HepG2 (cell line): ENCODE results near the gene FOXD2. TPM values are rescaled to one million over a fixed set of nuclear protein-coding genes. Genes with fewer than 3 reads are reported as not detected.

Source experiments
- ARNT2 ChIP-seq: sonication (generic); formaldehyde crosslinking; IDR thresholded peaks from 2 replicates; pipeline ENCODE4 v1.8.0; 2022; ENCODE audit warnings: mild to moderate bottlenecking, low read depth, missing genetic modification reagents, moderate library complexity
- CENPX ChIP-seq: sonication (generic); formaldehyde crosslinking; IDR thresholded peaks from 2 replicates; pipeline ENCODE4 v1.9.0; 2021; ENCODE audit warnings: mild to moderate bottlenecking, missing genetic modification reagents, moderate library complexity
- CSRNP2 ChIP-seq: sonication (generic); formaldehyde crosslinking; conservative IDR thresholded peaks from 2 replicates; pipeline ENCODE4 v1.8.0; 2022; ENCODE audit warnings: low read depth, missing genetic modification reagents
- DPF2 ChIP-seq: sonication (generic); formaldehyde crosslinking; IDR thresholded peaks from 2 replicates; pipeline ENCODE4 v1.4.0; 2020; ENCODE audit warnings: mild to moderate bottlenecking, low read depth, missing genetic modification reagents, borderline replicate concordance
- HNF4A ChIP-seq: sonication (generic); formaldehyde crosslinking; IDR thresholded peaks from 2 replicates; pipeline ENCODE4 v1.4.0; 2020; ENCODE audit warnings: missing genetic modification reagents
- HOXA5 ChIP-seq: sonication (generic); formaldehyde crosslinking; IDR thresholded peaks from 2 replicates; pipeline ENCODE4 v1.4.0; 2020; ENCODE audit warnings: missing genetic modification reagents
- ISX ChIP-seq: sonication (generic); formaldehyde crosslinking; conservative IDR thresholded peaks from 2 replicates; pipeline ENCODE4 v1.5.0; 2020; ENCODE audit warnings: missing genetic modification reagents
- KLF13 ChIP-seq: sonication (generic); formaldehyde crosslinking; IDR thresholded peaks from 2 replicates; pipeline ENCODE4 v1.4.0; 2020; ENCODE audit warnings: mild to moderate bottlenecking, missing genetic modification reagents
- LCORL ChIP-seq, 2 experiments: fragments of 450-650 bp in 1 of 2; sonication (generic) in 1 of 2; formaldehyde crosslinking in 1 of 2; IDR thresholded peaks; 2 replicates each; pipeline versions ENCODE4 v1.5.0 to v1.6.1; 2017 to 2020; ENCODE audit warnings: antibody characterized with exemption in 1 of 2, missing genetic modification reagents in 1 of 2
- MLLT10 ChIP-seq: sonication (generic); formaldehyde crosslinking; IDR thresholded peaks from 2 replicates; pipeline ENCODE4 v1.4.0; 2020; ENCODE audit warnings: missing genetic modification reagents
- NFKB2 ChIP-seq: sonication (generic); formaldehyde crosslinking; IDR thresholded peaks from 2 replicates; pipeline ENCODE4 v1.4.0; 2020; ENCODE audit warnings: missing genetic modification reagents, borderline replicate concordance
- RBFOX2 ChIP-seq: fragments of 200-400 bp; formaldehyde crosslinking; IDR thresholded peaks from 2 replicates; pipeline ENCODE4 v1.6.1; 2017; ENCODE audit warnings: low read depth, mild to moderate bottlenecking, low read length
- SETDB1 ChIP-seq: sonication (generic); formaldehyde crosslinking; IDR thresholded peaks from 2 replicates; pipeline ENCODE4 v1.5.1; 2020; ENCODE audit warnings: missing genetic modification reagents, mild to moderate bottlenecking, borderline replicate concordance
- SIN3B ChIP-seq: fragments of 150-350 bp; IDR thresholded peaks from 2 replicates; pipeline ENCODE4 v1.6.1; 2014; ENCODE audit warnings: low read length
- SNAI1 ChIP-seq: sonication (generic); formaldehyde crosslinking; IDR thresholded peaks from 2 replicates; pipeline ENCODE4 v1.5.0; 2020; ENCODE audit warnings: mild to moderate bottlenecking, missing genetic modification reagents, borderline replicate concordance
- TAF15 ChIP-seq: fragments of 200-400 bp; formaldehyde crosslinking; IDR thresholded peaks from one replicate; pipeline ENCODE4 v1.6.1; 2018; ENCODE audit warnings: mild to moderate bottlenecking, low read depth, low read length; ENCODE audit not compliant: poor library complexity, severe bottlenecking
- ZBTB21 ChIP-seq: sonication (generic); formaldehyde crosslinking; IDR thresholded peaks from 2 replicates; pipeline ENCODE4 v1.4.0; 2020; ENCODE audit warnings: missing genetic modification reagents
- ZBTB3 ChIP-seq: sonication (generic); formaldehyde crosslinking; IDR thresholded peaks from 2 replicates; pipeline ENCODE4 v1.4.0; 2020; ENCODE audit warnings: low read depth, mild to moderate bottlenecking, moderate library complexity, missing genetic modification reagents, borderline replicate concordance
- ZNF556 ChIP-seq: sonication (generic); formaldehyde crosslinking; IDR thresholded peaks from 2 replicates; pipeline ENCODE4 v1.4.0; 2020; ENCODE audit warnings: mild to moderate bottlenecking, missing genetic modification reagents, borderline replicate concordance
- ZNF572 ChIP-seq: sonication (generic); formaldehyde crosslinking; IDR thresholded peaks from 2 replicates; pipeline ENCODE4 v1.5.1; 2020; ENCODE audit warnings: mild to moderate bottlenecking, missing genetic modification reagents
- ZNF646 ChIP-seq: sonication (generic); formaldehyde crosslinking; IDR thresholded peaks from 2 replicates; pipeline ENCODE4 v1.9.0; 2021; ENCODE audit warnings: mild to moderate bottlenecking, missing genetic modification reagents
- ZNF784 ChIP-seq: sonication (generic); formaldehyde crosslinking; IDR thresholded peaks from 2 replicates; pipeline ENCODE4 v1.5.1; 2020; ENCODE audit warnings: missing genetic modification reagents, mild to moderate bottlenecking, borderline replicate concordance
- ZNF878 ChIP-seq: sonication (generic); formaldehyde crosslinking; IDR thresholded peaks from 2 replicates; pipeline ENCODE4 v1.8.1; 2023; ENCODE audit warnings: mild to moderate bottlenecking, missing genetic modification reagents, moderate library complexity
- polyA plus RNA-seq, 8 experiments: library from polyadenylated mRNA; depleted of rRNA in 3 of 8; stranded (reverse) in 7 of 8; unstranded in 1 of 8; fragments of >200 nt; fragmentation: Illumina TruSeq in 4 of 8; extraction: Trizol in 4 of 8; gene quantifications; 2 replicates each; pipeline versions ENCODE4 v1.2.1 to v1.2.3, GENCODE V29; 2011 to 2016; ENCODE audit warnings: low read depth in 4 of 8, missing spikeins in 1 of 8, mixed read lengths in 1 of 8; ENCODE audit not compliant: insufficient read depth in 1 of 8
- total RNA-seq, 5 experiments: library from RNA; depleted of rRNA; stranded (reverse); fragments of >200 nt; fragmentation: Illumina TruSeq; extraction: Trizol; gene quantifications; 2 replicates each; pipeline ENCODE4 v1.2.3, GENCODE V29; 2016; ENCODE audit warnings: low read depth in 1 of 5

FOXD2 gene
- total and polyA plus RNA-seq, 2 of the 13 experiments (the other 11 are each of a cell fraction or from before 2014, with no cell fraction given): 0.01 to 0.09 TPM

GRCh38 chr1:47478090-47478489 lies 40.2 kb downstream of the FOXD2 start (continued):
- TF ChIP-seq ZNF646 (CRISPR knock-in tag): no peak
- TF ChIP-seq DPF2 (CRISPR knock-in tag): peak; percentile 86
- peak; percentile 65; the same call in 1 of the 2 replicates for TF ChIP-seq LCORL (IDR thresholded peaks at IDR 0.05)
- TF ChIP-seq LCORL (CRISPR knock-in tag; IDR thresholded peaks at IDR 0.05): peak; percentile 100
- TF ChIP-seq CSRNP2: no peak
- TF ChIP-seq MLLT10 (CRISPR knock-in tag): no peak
- no peak for TF ChIP-seq CENPX (CRISPR knock-in tag)
- TF ChIP-seq ZNF878: peak; percentile 94
- TF ChIP-seq NFKB2: no peak
- peak; percentile 76 for TF ChIP-seq HNF4A (CRISPR knock-in tag)
- TF ChIP-seq ISX: no peak
- TF ChIP-seq HOXA5: peak; percentile 99
- TF ChIP-seq ZNF784: no peak; the same call in 1 of the 2 replicates
- no peak for TF ChIP-seq KLF13 (CRISPR knock-in tag)
- no peak for TF ChIP-seq RBFOX2
- no peak for TF ChIP-seq SETDB1 (CRISPR knock-in tag)
- TF ChIP-seq ZNF556 (CRISPR knock-in tag): peak; percentile 86; the same call in 1 of the 2 replicates
- TF ChIP-seq ARNT2 (CRISPR knock-in tag): peak; percentile 58; the same call in 1 of the 2 replicates
- no peak for TF ChIP-seq SNAI1 (CRISPR knock-in tag)
- no peak for TF ChIP-seq TAF15
- TF ChIP-seq SIN3B: no peak
- TF ChIP-seq ZBTB21 (CRISPR knock-in tag): no peak; the same call in 1 of the 2 replicates
- TF ChIP-seq ZNF572: 0 out of 2 replicates have a peak, but pooled peaks have one; percentile 2
- no peak for TF ChIP-seq ZBTB3 (CRISPR knock-in tag)
